IPS DF 4.7 (cell line): ENCODE measurements around the gene MVB12B.

Experiments
- DNase-seq: peaks from one replicate; pipeline ENCODE4 v3.0.0-alpha.2; 2013; ENCODE audit warnings: low spot score; ENCODE audit errors: extremely low read depth

MVB12B gene

GRCh38 chr9:126303488-126303887 lies 23.1 kb upstream of the MVB12B start:
- no peak for DNase-seq

GRCh38 chr9:126304207-126304970 lies 22.2 kb upstream of the MVB12B start:
- no peak for DNase-seq

GRCh38 chr9:126304971-126305320 lies 21.7 kb upstream of the MVB12B start:
- DNase-seq = no peak

- DNase-seq = no peak
These were observed 20.5 kb upstream of the MVB12B start for GRCh38 chr9:126306071-126306647.

- no peak for DNase-seq
These were observed 19.1 kb upstream of the MVB12B start for GRCh38 chr9:126307322-126308061.

- DNase-seq = no peak
These were observed 17.0 kb upstream of the MVB12B start for GRCh38 chr9:126309427-126310189.

GRCh38 chr9:126312584-126313551 lies 13.8 kb upstream of the MVB12B start:
- no peak for DNase-seq

GRCh38 chr9:126316085-126316655 lies 10.5 kb upstream of the MVB12B start:
- DNase-seq = no peak

GRCh38 chr9:126317513-126317912 lies 9.1 kb upstream of the MVB12B start:
- no peak for DNase-seq

- DNase-seq = no peak
These were observed 7.8 kb upstream of the MVB12B start for GRCh38 chr9:126318858-126319257.

- no peak for DNase-seq
These were observed 7.0 kb upstream of the MVB12B start for GRCh38 chr9:126319671-126320070.

- no peak for DNase-seq
These were observed 6.3 kb upstream of the MVB12B start for GRCh38 chr9:126320158-126320922.

GRCh38 chr9:126321742-126322141 lies 4.9 kb upstream of the MVB12B start:
- no peak for DNase-seq

- DNase-seq = no peak
These were observed 808 bp upstream of the MVB12B start for GRCh38 chr9:126325821-126326220.

GRCh38 chr9:126327006-126327713 lies 531 bp downstream of the MVB12B start:
- DNase-seq = no peak

GRCh38 chr9:126327714-126328185 lies 1.1 kb downstream of the MVB12B start:
- DNase-seq = no peak

- DNase-seq = no peak
These were observed 1.8 kb downstream of the MVB12B start for GRCh38 chr9:126328407-126328806.

- no peak for DNase-seq
These were observed 3.0 kb downstream of the MVB12B start for GRCh38 chr9:126329476-126330275.
